ENCODE measurements around the gene EXOC6B. TPM values are rescaled to one million over a fixed set of nuclear protein-coding genes. Genes with fewer than 3 reads are reported as not detected.

The EXOC6B gene
- total and polyA plus RNA-seq, 2 of the 8 experiments (the other 6 are each of a cell fraction or from before 2014, with no cell fraction given): 13.5 to 33.0 TPM

DNA sequence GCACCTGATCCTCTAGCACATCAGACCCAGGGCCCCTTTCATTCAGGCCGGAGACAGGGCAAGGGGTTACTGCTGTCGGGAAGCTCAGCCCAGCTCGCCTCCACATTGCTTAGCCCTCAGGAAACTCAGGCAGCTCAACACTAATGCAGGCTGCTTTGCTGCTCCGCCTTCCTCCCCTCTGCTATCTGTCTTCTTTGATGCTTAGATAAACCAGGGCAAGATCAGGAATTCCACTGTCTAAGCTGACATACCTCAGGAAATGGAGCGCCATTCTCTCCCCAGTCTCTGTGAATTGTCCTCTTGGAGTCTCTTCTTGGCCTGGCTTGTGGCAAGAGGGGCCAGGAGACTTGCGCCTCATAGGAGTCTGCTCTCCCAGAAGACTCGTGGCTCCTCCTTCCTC lies 25.5 kb upstream of the EXOC6B start:
- Histone ChIP-seq H4K8ac (ENCODE audit: extremely low read depth, insufficient read depth, low read length) (no peak overlapping the region), H3K18ac (ENCODE audit: extremely low read depth, low read length) (no peak overlapping the region), H3K27ac (ENCODE audit: low read depth, low read length) (no peak overlapping the region), H3K36me3 (ENCODE audit: control insufficient read depth in 2 of 4, insufficient read depth in 4 of 4, low read length in 3 of 4) (no peaks in the 10 kb centered on the region), H3K9me3 (ENCODE audit: insufficient read depth in 2 of 2, low read depth in 1 of 2, low read length in 1 of 2) (no peaks in the 10 kb centered on the region), H3K23me2 (ENCODE audit: low read depth, low read length) (no peaks in the 10 kb centered on the region), H3K4me2 (ENCODE audit: insufficient read depth in 1 of 2, low read depth in 2 of 2, low read length in 2 of 2) (no peak overlapping the region), H3K79me2 (ENCODE audit: control insufficient read depth in 1 of 2, insufficient read depth in 2 of 2, low read length in 2 of 2) (no peaks in the 10 kb centered on the region), H3K56ac (replicated peaks; ENCODE audit: insufficient read length, low read depth, low read length) (no peak overlapping the region), H3K4me3 (ENCODE audit: extremely low read depth in 1 of 4, insufficient read depth in 2 of 4, low read depth in 3 of 4, low read length in 4 of 4) (no peak overlapping the region), H3K9ac (replicated peaks in 1 of 4; ENCODE audit: extremely low read depth in 1 of 4, low read depth in 3 of 4, low read length in 3 of 4) (no peak overlapping the region), H2BK12ac (ENCODE audit: low read depth, low read length) (no peak overlapping the region), H3K23ac (ENCODE audit: insufficient read length) (no peak overlapping the region), H3K4ac (replicated peaks; ENCODE audit: insufficient read length, low read depth, low read length) (no peak overlapping the region), H2BK15ac (ENCODE audit: low read length) (no peak overlapping the region), H2AK5ac (ENCODE audit: low read depth, low read length) (no peak overlapping the region), H4K91ac (replicated peaks; ENCODE audit: insufficient read length, low read length) (no peak overlapping the region), H4K5ac (ENCODE audit: insufficient read length, low read depth, low read length) (no peak overlapping the region), H3K14ac (ENCODE audit: insufficient read length) (no peak overlapping the region), H2AFZ (ENCODE audit: low read length) (0 out of 2 replicates have a peak overlapping the region, but pooled peaks have one; percentile 41), H4K20me1 (replicated peaks in 1 of 2; ENCODE audit: control insufficient read depth in 1 of 2, insufficient read depth in 2 of 2, low read length in 2 of 2) (no peaks in the 10 kb centered on the region), H3K27me3 (replicated peaks in 1 of 4; ENCODE audit: control insufficient read depth in 3 of 4, extremely low read depth in 1 of 4, insufficient read depth in 3 of 4, low read length in 3 of 4) (no peaks in the 10 kb centered on the region; a peak in 1 of 7 replicates), H3K4me1 (replicated peaks in 1 of 4; ENCODE audit: control insufficient read depth in 3 of 4, insufficient read depth in 4 of 4, low read length in 3 of 4) (peaks cover 0 to 4% (median 0%) of the 10 kb centered on the region in 4 experiments; a peak in 2 of 7 replicates), H2BK120ac (replicated peaks; ENCODE audit: low read depth, low read length) (no peak overlapping the region), H2BK5ac (ENCODE audit: low read depth, low read length) (no peak overlapping the region), H2BK20ac (ENCODE audit: low read length) (no peak overlapping the region), H3K79me1 (ENCODE audit: low read depth, low read length) (no peaks in the 10 kb centered on the region)
- FAIRE-seq (no peak), DNase-seq (ENCODE audit: low read depth in 1 of 2, low spot score in 2 of 2) (no peak)
- ChIA-PET POLR2A (ENCODE audit: partially characterized antibody) (interaction anchor here (0.9 kb wide), 1 partner anchor 10 kb away, joined by 3 read pairs; no protein-coding TSS in a partner anchor), CTCF (ENCODE audit: partially characterized antibody) (interaction anchor here (0.5 to 4.4 kb wide), 5 partner anchors 8 to 235 kb away, joined by 3 to 20 read pairs (median 3); no protein-coding TSS in a partner anchor)
- 82% methylated on average over 7 of the region's 7 CpGs; no CpG with 5 or more reads in 1 of the 2 experiments for WGBS, 2 experiments (ENCODE audit: extremely low coverage in 1 of 2, insufficient coverage in 1 of 2, insufficient read length in 1 of 2, insufficient replicate concordance in 2 of 2, low coverage in 1 of 2, low lambda C conversion rate in 2 of 2, missing lambda C conversion rate in 1 of 2)
- TF ChIP-seq HDAC2 (IDR thresholded peaks at IDR 0.05; ENCODE audit: borderline replicate concordance in 1 of 2, low read depth in 2 of 2, low read length in 2 of 2) (no peak), SP1 (IDR thresholded peaks at IDR 0.05; ENCODE audit: low read depth, low read length) (no peak), CEBPB (IDR thresholded peaks at IDR 0.05; ENCODE audit: low read depth, low read length) (no peak), RXRA (IDR thresholded peaks at IDR 0.05; ENCODE audit: insufficient read depth, low read depth, low read length) (no peak), SP2 (IDR thresholded peaks at IDR 0.05; ENCODE audit: low read length) (no peak), KDM4A (IDR thresholded peaks at IDR 0.05; ENCODE audit: low read depth, low read length, severe bottlenecking) (no peak), NRF1 (IDR thresholded peaks at IDR 0.05; ENCODE audit: low read depth, low read length) (no peak), ASH2L (IDR thresholded peaks at IDR 0.05; ENCODE audit: low read length) (no peak), BRCA1 (IDR thresholded peaks at IDR 0.05; ENCODE audit: low read depth, low read length) (no peak), EP300 (IDR thresholded peaks at IDR 0.05; ENCODE audit: borderline replicate concordance in 1 of 2, low read depth in 2 of 2, low read length in 2 of 2) (no peak), KDM5A (IDR thresholded peaks at IDR 0.05; ENCODE audit: low read length) (no peak), YY1 (IDR thresholded peaks at IDR 0.05; ENCODE audit: low read depth, low read length) (no peak), RAD21 (IDR thresholded peaks at IDR 0.05 in 1 of 2, conservative IDR thresholded peaks at IDR 0.05 in 1 of 2; ENCODE audit: low read depth in 2 of 2, low read length in 2 of 2) (no peak)
- TF ChIP-seq, protein P1, sequence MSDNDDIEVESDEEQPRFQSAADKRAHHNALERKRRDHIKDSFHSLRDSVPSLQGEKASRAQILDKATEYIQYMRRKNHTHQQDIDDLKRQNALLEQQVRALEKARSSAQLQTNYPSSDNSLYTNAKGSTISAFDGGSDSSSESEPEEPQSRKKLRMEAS (IDR thresholded peaks at IDR 0.05): no peak
